GM10266 (cell line): ENCODE measurements around the gene ZIC1.

Experiments
- DNase-seq: peaks from one replicate; pipeline ENCODE4 v3.0.0; 2012; ENCODE audit errors: extremely low spot score
- CTCF ChIP-seq: IDR thresholded peaks from 2 replicates; pipeline ENCODE4 v1.5.1; 2012; ENCODE audit warnings: mild to moderate bottlenecking, low read depth; ENCODE audit not compliant: control insufficient read depth, insufficient read depth; ENCODE audit errors: missing control alignments

ZIC1 gene

GRCh38 chr3:147409143-147410115, at the start of gene ZIC1:
Gene ZIC1, plus strand, starts transcription at chr3:147409365. Its CDS starts 748 bp downstream, at chr3:147410113.
- DNase-seq = no peak
- no peak for TF ChIP-seq CTCF

- TF ChIP-seq CTCF = no peak
- DNase-seq = no peak
Observed at GRCh38 chr3:147360051-147360439, 49.1 kb upstream of the ZIC1 start.

GRCh38 chr3:147360646-147361453, 48.3 kb upstream of the ZIC1 start:
- no peak for DNase-seq
- TF ChIP-seq CTCF = no peak

GRCh38 chr3:147361454-147362420, 47.4 kb upstream of the ZIC1 start:
- TF ChIP-seq CTCF = peak; percentile 74
- DNase-seq = peak; percentile 53

GRCh38 chr3:147364771-147365170, 44.4 kb upstream of the ZIC1 start:
- TF ChIP-seq CTCF = no peak
- DNase-seq = no peak

- DNase-seq = no peak
- no peak for TF ChIP-seq CTCF
Observed at GRCh38 chr3:147365196-147366115, 43.7 kb upstream of the ZIC1 start.
